ENCODE results near the gene ANKRD28.

DNA sequence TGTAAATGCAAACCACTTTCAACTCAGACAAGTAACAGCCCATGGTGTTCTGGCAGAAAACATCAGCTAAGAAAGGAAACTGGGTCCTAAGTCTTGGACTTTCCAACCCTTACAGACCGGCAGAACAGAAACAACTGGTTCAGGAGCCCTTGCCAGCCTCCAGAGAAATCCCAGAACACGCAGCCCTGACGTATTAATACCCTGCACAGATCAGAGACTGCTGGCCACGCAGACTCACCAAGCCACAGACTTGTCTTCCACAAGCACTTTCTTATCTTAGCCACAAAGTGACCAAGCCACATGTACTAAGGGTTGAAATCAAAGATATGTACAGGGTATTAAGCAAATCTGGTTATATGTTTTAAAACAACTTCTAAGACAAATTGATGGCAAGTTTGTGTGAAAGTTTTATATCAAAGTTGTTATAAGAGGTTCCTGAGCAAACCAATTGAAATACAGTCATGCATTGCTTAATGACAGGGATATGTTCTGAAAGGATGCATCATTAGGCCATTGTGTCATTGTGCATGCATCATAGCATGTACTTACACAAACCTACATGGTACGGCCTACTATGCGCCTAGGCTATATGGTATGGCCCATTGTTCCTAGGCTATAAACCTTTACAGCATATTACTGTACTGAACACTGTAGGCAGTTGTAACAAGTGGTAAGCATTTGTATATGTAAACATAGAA lies 159.4 kb downstream of the ANKRD28 start:
- TF ChIP-seq, protein P1, sequence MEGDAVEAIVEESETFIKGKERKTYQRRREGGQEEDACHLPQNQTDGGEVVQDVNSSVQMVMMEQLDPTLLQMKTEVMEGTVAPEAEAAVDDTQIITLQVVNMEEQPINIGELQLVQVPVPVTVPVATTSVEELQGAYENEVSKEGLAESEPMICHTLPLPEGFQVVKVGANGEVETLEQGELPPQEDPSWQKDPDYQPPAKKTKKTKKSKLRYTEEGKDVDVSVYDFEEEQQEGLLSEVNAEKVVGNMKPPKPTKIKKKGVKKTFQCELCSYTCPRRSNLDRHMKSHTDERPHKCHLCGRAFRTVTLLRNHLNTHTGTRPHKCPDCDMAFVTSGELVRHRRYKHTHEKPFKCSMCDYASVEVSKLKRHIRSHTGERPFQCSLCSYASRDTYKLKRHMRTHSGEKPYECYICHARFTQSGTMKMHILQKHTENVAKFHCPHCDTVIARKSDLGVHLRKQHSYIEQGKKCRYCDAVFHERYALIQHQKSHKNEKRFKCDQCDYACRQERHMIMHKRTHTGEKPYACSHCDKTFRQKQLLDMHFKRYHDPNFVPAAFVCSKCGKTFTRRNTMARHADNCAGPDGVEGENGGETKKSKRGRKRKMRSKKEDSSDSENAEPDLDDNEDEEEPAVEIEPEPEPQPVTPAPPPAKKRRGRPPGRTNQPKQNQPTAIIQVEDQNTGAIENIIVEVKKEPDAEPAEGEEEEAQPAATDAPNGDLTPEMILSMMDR (IDR thresholded peaks at IDR 0.05), result no peak
- no peak for TF ChIP-seq POLR2AphosphoS5 (IDR thresholded peaks at IDR 0.05)

All from breast epithelium (tissue), 3 donors.